GM12878 (cell line): ENCODE data around the gene DST. TPM values are rescaled to one million over a fixed set of nuclear protein-coding genes. Genes with fewer than 3 reads are reported as not detected.

ENCODE experiments used
- ATAC-seq: fragments of 200-7000 bp; cut with Tn5 transposase; 3 replicates; pipeline ENCODE4 v1.9.1; 2020; ENCODE audit warnings: mild to moderate bottlenecking, moderate library complexity
- BruUV-seq: library from RNA; stranded (reverse); fragments of 400-500 nt; replicated peaks from 2 replicates; lab custom pipeline; 2021; lab: Mats Ljungman, UMichigan
- CTCF ChIA-PET: fragments of 300-600 bp; sonication (Branson Sonifier 250); formaldehyde crosslinking; extraction: SDS; loops from one replicate; lab custom pipeline; 2021; ENCODE audit warnings: inconsistent platforms; lab: Yijun Ruan, JAX
- POLR2A ChIA-PET: fragments of 350-600 bp; formaldehyde crosslinking; extraction: SDS; loops from one replicate; lab custom pipeline; 2021; ENCODE audit warnings: inconsistent platforms; lab: Charles Lee
- RAD21 ChIA-PET: fragments of 300-600 bp; sonication (Branson Sonifier 250); formaldehyde crosslinking; loops from one replicate; lab custom pipeline; 2023; ENCODE audit warnings: antibody characterized with exemption; ENCODE audit not compliant: unreplicated experiment; lab: Charles Lee
- SMC1A ChIA-PET: fragments of 300-600 bp; sonication (Branson Sonifier 250); formaldehyde crosslinking; loops from one replicate; lab custom pipeline; 2023; ENCODE audit not compliant: unreplicated experiment, uncharacterized antibody; lab: Charles Lee
- DNase-seq: peaks from one replicate; pipeline ENCODE4 v3.0.0-alpha.2; 2011; ENCODE audit warnings: low read depth, low spot score
- FAIRE-seq: peaks from 3 replicates; lab custom pipeline; 2011; peaks lifted over from hg19 to GRCh38; lab: Jason Lieb, UNC
- H2AFZ ChIP-seq: 2 replicates; pipeline ENCODE4 v1.6.0; 2011; ENCODE audit warnings: low read depth, low read length, control low read depth; ENCODE audit not compliant: control insufficient read depth
- H3K27ac ChIP-seq: 2 replicates; pipeline ENCODE4 v1.5.1; 2011; ENCODE audit warnings: control low read depth; ENCODE audit not compliant: control insufficient read depth, insufficient read depth
- H3K27me3 ChIP-seq, 2 experiments: replicated peaks in 1 of 2; 2 replicates each; pipeline versions ENCODE4 v1.6.0 to v1.6.1; 2011; ENCODE audit warnings: low read length in 1 of 2; ENCODE audit not compliant: control insufficient read depth in 2 of 2, insufficient read depth in 2 of 2
- H3K36me3 ChIP-seq, 2 experiments: 2 replicates each; pipeline ENCODE4 v1.5.1; 2011; ENCODE audit warnings: low read length in 1 of 2; ENCODE audit not compliant: control insufficient read depth in 2 of 2, insufficient read depth in 2 of 2
- H3K4me1 ChIP-seq: 2 replicates; pipeline ENCODE4 v1.6.1; 2011; ENCODE audit warnings: mild to moderate bottlenecking, low read length, moderate library complexity, mixed read lengths; ENCODE audit not compliant: control insufficient read depth, insufficient read depth
- H3K4me2 ChIP-seq: 2 replicates; pipeline ENCODE4 v1.6.0; 2011; ENCODE audit warnings: control low read depth; ENCODE audit not compliant: control insufficient read depth, insufficient read depth
- H3K4me3 ChIP-seq: fragments of 200-600 bp; sonication (generic); 2 replicates; pipeline ENCODE4 v1.5.1; 2016
- H3K79me2 ChIP-seq: 2 replicates; pipeline ENCODE4 v1.6.0; 2011; ENCODE audit warnings: low read length; ENCODE audit not compliant: control insufficient read depth, insufficient read depth
- H3K9ac ChIP-seq: 2 replicates; pipeline ENCODE4 v1.8.0; 2011; ENCODE audit warnings: low read length, control low read depth, mixed read lengths; ENCODE audit not compliant: control insufficient read depth, insufficient read depth
- H3K9me3 ChIP-seq: replicated peaks from 3 replicates; pipeline ENCODE4 v1.5.1; 2011; ENCODE audit warnings: mild to moderate bottlenecking, low read length; ENCODE audit not compliant: control insufficient read depth, insufficient read depth
- H4K20me1 ChIP-seq: 2 replicates; pipeline ENCODE4 v1.6.0; 2011; ENCODE audit not compliant: control insufficient read depth, insufficient read depth
- BCL11A ChIP-seq: IDR thresholded peaks from 2 replicates; pipeline ENCODE4 v1.6.1; 2011; ENCODE audit warnings: low read depth, low read length
- CHD1 ChIP-seq: IDR thresholded peaks from 2 replicates; pipeline ENCODE4 v1.6.1; 2012; ENCODE audit warnings: low read depth, low read length, improper control_type of control experiment
- CREB1 ChIP-seq: IDR thresholded peaks from 2 replicates; pipeline ENCODE4 v1.6.1; 2012; ENCODE audit warnings: low read depth, mild to moderate bottlenecking, inconsistent platforms
- ETV6 ChIP-seq, 2 experiments: fragments of 450-650 bp in 1 of 2; IDR thresholded peaks in 1 of 2; conservative IDR thresholded peaks in 1 of 2; 2 replicates each; pipeline ENCODE4 v1.6.1; 2014; ENCODE audit warnings: antibody characterized with exemption in 1 of 2, borderline replicate concordance in 1 of 2, low read depth in 1 of 2, mild to moderate bottlenecking in 1 of 2, moderate library complexity in 1 of 2
- JUNB ChIP-seq: IDR thresholded peaks from 2 replicates; pipeline ENCODE4 v1.6.1; 2016; ENCODE audit warnings: antibody characterized with exemption, mild to moderate bottlenecking
- MYC ChIP-seq: IDR thresholded peaks from 2 replicates; pipeline ENCODE4 v1.6.1; 2011; ENCODE audit warnings: mild to moderate bottlenecking, low read length, moderate library complexity, inconsistent platforms; ENCODE audit not compliant: insufficient read depth, insufficient replicate concordance, insufficient read length, severe bottlenecking
- POLR2AphosphoS5 ChIP-seq: IDR thresholded peaks from 2 replicates; pipeline ENCODE4 v1.6.1; 2011; ENCODE audit warnings: mild to moderate bottlenecking, low read length, inconsistent platforms
- SP1 ChIP-seq: IDR thresholded peaks from one replicate; pipeline ENCODE4 v1.6.1; 2011; ENCODE audit warnings: low read depth, low read length
- TCF12 ChIP-seq: IDR thresholded peaks from 2 replicates; pipeline ENCODE4 v1.6.1; 2011; ENCODE audit warnings: low read depth, mild to moderate bottlenecking, low read length
- ZNF274 ChIP-seq: IDR thresholded peaks from one replicate; pipeline ENCODE4 v1.8.0; 2011; ENCODE audit not compliant: insufficient read length, insufficient read depth
- WGBS: methylation state at CpG from one replicate; pipeline ENCODE4 v1.1.6; 2016; ENCODE audit warnings: low lambda C conversion rate; ENCODE audit not compliant: insufficient replicate concordance, insufficient coverage; ENCODE audit errors: missing lambda C conversion rate; 5-methylcytosine and 5-hydroxymethylcytosine counted together
- in situ Hi-C: fragments of 300-500 bp; cut with MboI; formaldehyde crosslinking; loops from 9 replicates; pipeline ENCODE4 v1.14.3; 2018; ENCODE audit warnings: mixed read lengths
- intact Hi-C: fragments of 100-400 bp; cut with micrococcal nuclease; formaldehyde crosslinking; loops from one replicate; pipeline ENCODE4 v1.14.2; 2022; ENCODE audit not compliant: unreplicated experiment
- polyA plus RNA-seq, 11 experiments: library from polyadenylated mRNA; depleted of rRNA in 4 of 11; unstranded in 6 of 11; stranded (reverse) in 5 of 11; fragments of >200 nt; fragmentation: Nextera tagmentation in 4 of 11; fragmentation: Illumina TruSeq in 1 of 11; extraction: Ambion mirVana in 4 of 11; extraction: Trizol in 1 of 11; gene quantifications; 1 replicate in 1 of 11; 2 replicates in 10 of 11; pipeline versions ENCODE4 v1.2.1 to v1.2.3, GENCODE V29; 2011 to 2016; ENCODE audit warnings: inconsistent platforms in 2 of 11, missing spikeins in 2 of 11, low read depth in 1 of 11
- total RNA-seq, 4 experiments: library from RNA; depleted of rRNA in 3 of 4; stranded (reverse); fragments of >200 nt in 3 of 4; fragmentation: Illumina TruSeq in 1 of 4; extraction: Trizol in 1 of 4; gene quantifications; 2 replicates each; pipeline versions ENCODE4 v1.2.1 to v1.2.3, GENCODE V29; 2013 to 2021
- TF ChIP-seq, protein P1 (sequence below): fragments of 450-650 bp; IDR thresholded peaks from 2 replicates; pipeline ENCODE4 v1.6.1; 2016; ENCODE audit warnings: mild to moderate bottlenecking, moderate library complexity, borderline replicate concordance
- TF ChIP-seq, protein P2 (sequence below): fragments of 450-650 bp; IDR thresholded peaks from 2 replicates; pipeline ENCODE4 v1.6.1; 2018; ENCODE audit warnings: mild to moderate bottlenecking, low read depth, moderate library complexity; ENCODE audit not compliant: partially characterized antibody
- TF ChIP-seq, protein P3 (sequence below): fragments of 150-350 bp; IDR thresholded peaks from 2 replicates; pipeline ENCODE4 v1.6.1; 2014; ENCODE audit warnings: mild to moderate bottlenecking, low read depth, low read length

The DST gene
- total and polyA plus RNA-seq, 10 of the 15 experiments (the other 5 are each of a cell fraction or from before 2014, with no cell fraction given), result 32.1 to 156 (median 75.0) TPM

DNA sequence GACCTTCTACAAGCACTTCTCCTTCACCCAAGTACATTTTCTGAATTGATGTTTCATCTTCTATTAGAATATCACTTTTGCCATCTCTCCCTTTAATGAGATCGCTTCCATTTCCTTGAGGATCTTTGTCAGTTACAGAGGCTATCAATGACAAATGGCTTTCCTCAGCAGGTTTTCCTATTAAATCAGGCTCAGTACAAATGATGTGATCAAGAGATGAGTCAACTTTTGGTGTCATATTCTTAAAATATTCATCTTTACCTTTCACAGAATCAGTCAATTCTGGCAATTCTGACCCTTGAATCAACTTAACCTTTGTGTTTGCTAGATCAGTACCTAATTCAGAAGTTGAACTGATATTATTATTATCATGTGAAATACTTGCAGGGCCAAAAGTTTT, 37.3 kb downstream of the DST start:
- no peak overlapping the region for H3K9ac ChIP-seq
- FAIRE-seq, result no peak
- in situ Hi-C loops, result no loop called here
- intact Hi-C loops, result no loop called here
- H3K27me3 ChIP-seq, result no peaks in the 10 kb centered on the region
- ChIA-PET RAD21 (no interaction called here), CTCF (interaction anchor here (4.2 kb wide), 1 partner anchor 10 kb away, joined by 23 read pairs; no protein-coding TSS in a partner anchor), SMC1A (interaction anchor here (1.1 to 4.1 kb wide), 2 partner anchors 8 to 10 kb away, joined by 6 to 21 read pairs; no protein-coding TSS in a partner anchor), POLR2A (no interaction called here)
- DNase-seq, result no peak
- no peak overlapping the region for H2AFZ ChIP-seq
- WGBS, result 55% methylated on average over 1 of the region's 1 CpG
- no TSS peak for BruUV-seq
- no peak for ATAC-seq
- no peaks in the 10 kb centered on the region; the same call in 1 of the 2 replicates for H3K79me2 ChIP-seq
- H3K9me3 ChIP-seq, result no peaks in the 10 kb centered on the region
- no peak overlapping the region for H3K4me3 ChIP-seq
- H3K4me2 ChIP-seq, result no peak overlapping the region
- no peaks in the 10 kb centered on the region for H4K20me1 ChIP-seq
- H3K4me1 ChIP-seq, result no peaks in the 10 kb centered on the region
- H3K36me3 ChIP-seq, result peaks cover 1 to 28% of the 10 kb centered on the region in 2 experiments; a peak in 2 of 4 replicates
- H3K27ac ChIP-seq, result no peak overlapping the region
- TF ChIP-seq SP1 (no peak), POLR2AphosphoS5 (no peak), MYC (no peak), TCF12 (no peak), ZNF274 (no peak), BCL11A (no peak), JUNB (no peak), CREB1 (no peak), ETV6 (conservative IDR thresholded peaks at IDR 0.05 in 1 of 2, IDR thresholded peaks at IDR 0.05 in 1 of 2; ENCODE audit: borderline replicate concordance in 1 of 2, low read depth in 1 of 2) (no peak), CHD1 (no peak)
- TF ChIP-seq, protein P1, sequence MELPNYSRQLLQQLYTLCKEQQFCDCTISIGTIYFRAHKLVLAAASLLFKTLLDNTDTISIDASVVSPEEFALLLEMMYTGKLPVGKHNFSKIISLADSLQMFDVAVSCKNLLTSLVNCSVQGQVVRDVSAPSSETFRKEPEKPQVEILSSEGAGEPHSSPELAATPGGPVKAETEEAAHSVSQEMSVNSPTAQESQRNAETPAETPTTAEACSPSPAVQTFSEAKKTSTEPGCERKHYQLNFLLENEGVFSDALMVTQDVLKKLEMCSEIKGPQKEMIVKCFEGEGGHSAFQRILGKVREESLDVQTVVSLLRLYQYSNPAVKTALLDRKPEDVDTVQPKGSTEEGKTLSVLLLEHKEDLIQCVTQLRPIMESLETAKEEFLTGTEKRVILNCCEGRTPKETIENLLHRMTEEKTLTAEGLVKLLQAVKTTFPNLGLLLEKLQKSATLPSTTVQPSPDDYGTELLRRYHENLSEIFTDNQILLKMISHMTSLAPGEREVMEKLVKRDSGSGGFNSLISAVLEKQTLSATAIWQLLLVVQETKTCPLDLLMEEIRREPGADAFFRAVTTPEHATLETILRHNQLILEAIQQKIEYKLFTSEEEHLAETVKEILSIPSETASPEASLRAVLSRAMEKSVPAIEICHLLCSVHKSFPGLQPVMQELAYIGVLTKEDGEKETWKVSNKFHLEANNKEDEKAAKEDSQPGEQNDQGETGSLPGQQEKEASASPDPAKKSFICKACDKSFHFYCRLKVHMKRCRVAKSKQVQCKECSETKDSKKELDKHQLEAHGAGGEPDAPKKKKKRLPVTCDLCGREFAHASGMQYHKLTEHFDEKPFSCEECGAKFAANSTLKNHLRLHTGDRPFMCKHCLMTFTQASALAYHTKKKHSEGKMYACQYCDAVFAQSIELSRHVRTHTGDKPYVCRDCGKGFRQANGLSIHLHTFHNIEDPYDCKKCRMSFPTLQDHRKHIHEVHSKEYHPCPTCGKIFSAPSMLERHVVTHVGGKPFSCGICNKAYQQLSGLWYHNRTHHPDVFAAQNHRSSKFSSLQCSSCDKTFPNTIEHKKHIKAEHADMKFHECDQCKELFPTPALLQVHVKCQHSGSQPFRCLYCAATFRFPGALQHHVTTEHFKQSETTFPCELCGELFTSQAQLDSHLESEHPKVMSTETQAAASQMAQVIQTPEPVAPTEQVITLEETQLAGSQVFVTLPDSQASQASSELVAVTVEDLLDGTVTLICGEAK, result no peak
- TF ChIP-seq, protein P2, sequence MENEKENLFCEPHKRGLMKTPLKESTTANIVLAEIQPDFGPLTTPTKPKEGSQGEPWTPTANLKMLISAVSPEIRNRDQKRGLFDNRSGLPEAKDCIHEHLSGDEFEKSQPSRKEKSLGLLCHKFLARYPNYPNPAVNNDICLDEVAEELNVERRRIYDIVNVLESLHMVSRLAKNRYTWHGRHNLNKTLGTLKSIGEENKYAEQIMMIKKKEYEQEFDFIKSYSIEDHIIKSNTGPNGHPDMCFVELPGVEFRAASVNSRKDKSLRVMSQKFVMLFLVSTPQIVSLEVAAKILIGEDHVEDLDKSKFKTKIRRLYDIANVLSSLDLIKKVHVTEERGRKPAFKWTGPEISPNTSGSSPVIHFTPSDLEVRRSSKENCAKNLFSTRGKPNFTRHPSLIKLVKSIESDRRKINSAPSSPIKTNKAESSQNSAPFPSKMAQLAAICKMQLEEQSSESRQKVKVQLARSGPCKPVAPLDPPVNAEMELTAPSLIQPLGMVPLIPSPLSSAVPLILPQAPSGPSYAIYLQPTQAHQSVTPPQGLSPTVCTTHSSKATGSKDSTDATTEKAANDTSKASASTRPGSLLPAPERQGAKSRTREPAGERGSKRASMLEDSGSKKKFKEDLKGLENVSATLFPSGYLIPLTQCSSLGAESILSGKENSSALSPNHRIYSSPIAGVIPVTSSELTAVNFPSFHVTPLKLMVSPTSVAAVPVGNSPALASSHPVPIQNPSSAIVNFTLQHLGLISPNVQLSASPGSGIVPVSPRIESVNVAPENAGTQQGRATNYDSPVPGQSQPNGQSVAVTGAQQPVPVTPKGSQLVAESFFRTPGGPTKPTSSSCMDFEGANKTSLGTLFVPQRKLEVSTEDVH, result no peak
- TF ChIP-seq, protein P3, sequence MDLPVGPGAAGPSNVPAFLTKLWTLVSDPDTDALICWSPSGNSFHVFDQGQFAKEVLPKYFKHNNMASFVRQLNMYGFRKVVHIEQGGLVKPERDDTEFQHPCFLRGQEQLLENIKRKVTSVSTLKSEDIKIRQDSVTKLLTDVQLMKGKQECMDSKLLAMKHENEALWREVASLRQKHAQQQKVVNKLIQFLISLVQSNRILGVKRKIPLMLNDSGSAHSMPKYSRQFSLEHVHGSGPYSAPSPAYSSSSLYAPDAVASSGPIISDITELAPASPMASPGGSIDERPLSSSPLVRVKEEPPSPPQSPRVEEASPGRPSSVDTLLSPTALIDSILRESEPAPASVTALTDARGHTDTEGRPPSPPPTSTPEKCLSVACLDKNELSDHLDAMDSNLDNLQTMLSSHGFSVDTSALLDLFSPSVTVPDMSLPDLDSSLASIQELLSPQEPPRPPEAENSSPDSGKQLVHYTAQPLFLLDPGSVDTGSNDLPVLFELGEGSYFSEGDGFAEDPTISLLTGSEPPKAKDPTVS, result no peak
